SW480 (cell line): Measurements from ENCODE around the gene RICTOR.

Source experiments
- DNase-seq: peaks from one replicate; pipeline ENCODE4 v3.0.0-alpha.2; 2016; ENCODE audit warnings: low spot score

RICTOR gene

DNA sequence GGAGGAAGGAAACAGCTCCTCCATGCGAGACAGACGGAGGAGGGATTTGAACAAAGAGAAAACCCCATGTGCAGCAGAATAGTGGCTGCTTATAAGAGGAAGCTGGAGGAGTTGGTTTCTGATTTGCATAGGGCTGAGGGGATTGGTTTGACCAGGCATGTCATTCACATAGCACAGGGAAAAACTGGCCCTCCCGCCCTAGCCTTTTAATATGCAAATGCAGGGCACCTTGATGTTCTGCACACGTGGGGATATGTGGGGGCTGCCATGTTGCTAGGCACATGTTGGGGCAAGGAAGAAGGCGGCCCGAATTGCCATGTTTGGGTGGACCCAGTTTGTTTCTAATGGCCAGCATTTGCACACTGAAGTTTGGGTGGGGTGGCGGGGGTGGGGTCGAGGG, 186.2 kb downstream of the RICTOR start:
- DNase-seq: no peak
